Lower leg skin (tissue), 3 donors: Measurements from ENCODE around the gene BMX.

Experiments used
- CTCF ChIP-seq, 3 donors: fragments of 450-650 bp; IDR thresholded peaks; one replicate each; pipeline ENCODE4 v1.5.1; 2016; ENCODE audit warnings: antibody characterized with exemption in 3 of 3, mild to moderate bottlenecking in 3 of 3, moderate library complexity in 2 of 3
- POLR2A ChIP-seq, 2 donors: fragments of 450-650 bp; IDR thresholded peaks; one replicate each; pipeline ENCODE4 v1.6.1; 2016 to 2017; ENCODE audit warnings: antibody characterized with exemption in 2 of 2, mild to moderate bottlenecking in 1 of 2, moderate library complexity in 1 of 2

GRCh38 chrX:15465347-15465746 lies 35.3 kb upstream of the BMX start:
- no peak for TF ChIP-seq CTCF (IDR thresholded peaks at IDR 0.05)
- TF ChIP-seq POLR2A (IDR thresholded peaks at IDR 0.05) = no peak
